Fibroblast of lung (primary cell): ENCODE measurements around the gene SPACA9. TPM values are rescaled to one million over a fixed set of nuclear protein-coding genes. Genes with fewer than 3 reads are reported as not detected.

ENCODE experiments used
- DNase-seq, 2 donors: peaks; one replicate each; pipeline versions ENCODE4 v3.0.0 to v3.0.0-alpha.2; 2010; ENCODE audit warnings: low read depth in 2 of 2
- H2AFZ ChIP-seq: 2 replicates; pipeline ENCODE4 v1.5.1; 2012; ENCODE audit warnings: low read length, control low read depth, inconsistent platforms
- H3K27ac ChIP-seq: 2 replicates; pipeline ENCODE4 v1.5.1; 2011; ENCODE audit warnings: low read length, control low read depth; ENCODE audit not compliant: insufficient read depth
- H3K27me3 ChIP-seq: 2 replicates; pipeline ENCODE4 v1.5.1; 2011; ENCODE audit warnings: mild to moderate bottlenecking, low read length; ENCODE audit not compliant: control insufficient read depth, insufficient read depth
- H3K36me3 ChIP-seq: 2 replicates; pipeline ENCODE4 v1.5.1; 2011; ENCODE audit warnings: low read length; ENCODE audit not compliant: control insufficient read depth, insufficient read depth
- H3K4me1 ChIP-seq: 2 replicates; pipeline ENCODE4 v1.5.1; 2011; ENCODE audit warnings: low read length; ENCODE audit not compliant: control insufficient read depth, insufficient read depth; ENCODE audit errors: extremely low read depth
- H3K4me2 ChIP-seq: 2 replicates; pipeline ENCODE4 v1.5.1; 2011; ENCODE audit warnings: low read length, control low read depth; ENCODE audit not compliant: insufficient read depth; ENCODE audit errors: extremely low read depth
- H3K4me3 ChIP-seq, 4 experiments: fragments of 200-600 bp in 1 of 4; sonication (generic) in 1 of 4; replicated peaks in 1 of 4; 2 replicates each; pipeline ENCODE4 v1.5.1; 2011 to 2016; ENCODE audit warnings: low read length in 4 of 4, low read depth in 3 of 4, mild to moderate bottlenecking in 3 of 4, control low read depth in 2 of 4, inconsistent platforms in 1 of 4, mixed read lengths in 1 of 4; ENCODE audit not compliant: insufficient read depth in 1 of 4; ENCODE audit errors: control extremely low read depth in 1 of 4
- H3K79me2 ChIP-seq: 2 replicates; pipeline ENCODE4 v1.5.1; 2012; ENCODE audit warnings: mild to moderate bottlenecking, low read length, inconsistent platforms; ENCODE audit not compliant: control insufficient read depth, insufficient read depth
- H3K9ac ChIP-seq: 2 replicates; pipeline ENCODE4 v1.5.1; 2011; ENCODE audit warnings: mild to moderate bottlenecking, low read length, control low read depth; ENCODE audit not compliant: insufficient read depth
- H3K9me3 ChIP-seq: 2 replicates; pipeline ENCODE4 v1.5.1; 2012; ENCODE audit warnings: low read depth, low read length; ENCODE audit not compliant: control insufficient read depth, insufficient read depth
- H4K20me1 ChIP-seq: 2 replicates; pipeline ENCODE4 v1.5.1; 2011; ENCODE audit warnings: low read length; ENCODE audit not compliant: control insufficient read depth, insufficient read depth; ENCODE audit errors: extremely low read depth
- CTCF ChIP-seq, 2 donors: IDR thresholded peaks in 1 of 2; conservative IDR thresholded peaks in 1 of 2; 1 replicate in 1 of 2; 2 replicates in 1 of 2; pipeline ENCODE4 v1.5.1; 2011 to 2012; ENCODE audit warnings: low read length in 2 of 2, control low read depth in 1 of 2, inconsistent platforms in 1 of 2, low read depth in 1 of 2, mild to moderate bottlenecking in 1 of 2
- EZH2 ChIP-seq: IDR thresholded peaks from 2 replicates; pipeline ENCODE4 v1.5.1; 2012; ENCODE audit warnings: low read length, control low read depth, mild to moderate bottlenecking; ENCODE audit errors: missing control alignments
- polyA plus RNA-seq, 2 donors: library from polyadenylated mRNA; depleted of rRNA in 1 of 2; stranded (reverse) in 1 of 2; unstranded in 1 of 2; fragments of >200 nt; gene quantifications; 2 replicates each; pipeline ENCODE4 v1.2.1, GENCODE V29; 2011 to 2012; ENCODE audit warnings: missing spikeins in 1 of 2
- total RNA-seq: library from RNA; depleted of rRNA; stranded (reverse); fragments of >200 nt; gene quantifications from 2 replicates; pipeline ENCODE4 v1.2.1, GENCODE V29; 2014

Gene SPACA9
- total and polyA plus RNA-seq, 2 donors (not counting 1 experiment from before 2014, with no cell fraction given): 4.3 to 4.4 TPM

GRCh38 chr9:132834343-132834742, 44.4 kb upstream of the SPACA9 start:
- Histone ChIP-seq H3K9me3 (no peaks in the 10 kb centered on the region), H3K4me3 (no peak overlapping the region), H3K4me2 (no peak overlapping the region), H4K20me1 (no peaks in the 10 kb centered on the region), H3K79me2 (no peaks in the 10 kb centered on the region), H3K36me3 (no peaks in the 10 kb centered on the region), H3K27ac (no peak overlapping the region), H3K9ac (no peak overlapping the region), H3K27me3 (peaks cover 5% of the 10 kb centered on the region), H2AFZ (no peak overlapping the region), H3K4me1 (no peaks in the 10 kb centered on the region)
- no peak for DNase-seq
- TF ChIP-seq CTCF (conservative IDR thresholded peaks at IDR 0.05 in 1 of 2, IDR thresholded peaks at IDR 0.05 in 1 of 2; ENCODE audit: low read depth in 1 of 2, low read length in 2 of 2): no peak
- TF ChIP-seq EZH2: no peak

- Histone ChIP-seq H3K9ac (no peak overlapping the region), H3K4me2 (no peak overlapping the region), H3K4me1 (no peaks in the 10 kb centered on the region), H3K9me3 (no peaks in the 10 kb centered on the region), H2AFZ (no peak overlapping the region), H3K4me3 (no peak overlapping the region), H3K27me3 (peaks cover 5% of the 10 kb centered on the region), H3K36me3 (no peaks in the 10 kb centered on the region), H3K27ac (no peak overlapping the region), H3K79me2 (no peaks in the 10 kb centered on the region), H4K20me1 (no peaks in the 10 kb centered on the region)
- TF ChIP-seq CTCF (conservative IDR thresholded peaks at IDR 0.05 in 1 of 2, IDR thresholded peaks at IDR 0.05 in 1 of 2; ENCODE audit: low read depth in 1 of 2, low read length in 2 of 2) (no peak), EZH2 (no peak)
- no peak for DNase-seq
Observed at GRCh38 chr9:132837501-132838286, 41.0 kb upstream of the SPACA9 start.

GRCh38 chr9:132838291-132838690, 40.4 kb upstream of the SPACA9 start:
- Histone ChIP-seq H3K9ac (no peak overlapping the region), H3K4me3 (no peak overlapping the region), H3K36me3 (no peaks in the 10 kb centered on the region), H3K9me3 (no peaks in the 10 kb centered on the region), H4K20me1 (no peaks in the 10 kb centered on the region), H3K27ac (no peak overlapping the region), H3K79me2 (no peaks in the 10 kb centered on the region), H3K4me2 (no peak overlapping the region), H3K27me3 (peaks cover 5% of the 10 kb centered on the region), H2AFZ (no peak overlapping the region), H3K4me1 (no peaks in the 10 kb centered on the region)
- no peak for DNase-seq
- TF ChIP-seq EZH2: no peak
- TF ChIP-seq CTCF (conservative IDR thresholded peaks at IDR 0.05 in 1 of 2, IDR thresholded peaks at IDR 0.05 in 1 of 2; ENCODE audit: low read depth in 1 of 2, low read length in 2 of 2): no peak
